NAMALWA (cell line): ENCODE results near the gene ZDHHC7.
A peak's percentile ranks its signal among the peaks of the same experiment; 100 is the strongest.
"Not testable (repeated sequence)": the region's sequence is repeated elsewhere in the genome, so short reads cannot be mapped to it uniquely, and the experiment has no call there.

Experiments used
- DNase-seq: peaks from one replicate; pipeline ENCODE4 v3.0.0-alpha.2; 2015; ENCODE audit warnings: low spot score

Gene ZDHHC7

DNA sequence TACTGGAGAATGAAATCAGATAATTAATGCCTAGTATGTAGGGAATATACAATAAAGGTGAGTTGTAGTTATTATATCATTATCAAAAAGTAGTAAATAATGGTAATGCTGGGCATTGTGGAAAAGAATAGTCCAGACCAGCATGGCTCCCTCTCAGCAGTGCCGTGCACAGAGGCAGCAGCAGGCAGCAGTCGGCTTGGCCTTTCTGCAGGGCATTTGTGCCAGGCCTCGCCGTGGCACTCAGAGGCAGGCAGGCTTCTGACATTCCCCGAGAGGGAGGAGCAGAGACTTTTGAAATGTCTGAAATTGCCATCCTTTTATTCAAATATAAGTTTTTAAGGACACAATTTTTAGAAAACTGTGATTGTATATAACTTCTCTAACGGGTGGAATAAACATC is 31.3 kb upstream of the ZDHHC7 start:
- no peak for DNase-seq

- no peak for DNase-seq
Observed at GRCh38 chr16:85042167-85042526, 30.8 kb upstream of the ZDHHC7 start.

DNA sequence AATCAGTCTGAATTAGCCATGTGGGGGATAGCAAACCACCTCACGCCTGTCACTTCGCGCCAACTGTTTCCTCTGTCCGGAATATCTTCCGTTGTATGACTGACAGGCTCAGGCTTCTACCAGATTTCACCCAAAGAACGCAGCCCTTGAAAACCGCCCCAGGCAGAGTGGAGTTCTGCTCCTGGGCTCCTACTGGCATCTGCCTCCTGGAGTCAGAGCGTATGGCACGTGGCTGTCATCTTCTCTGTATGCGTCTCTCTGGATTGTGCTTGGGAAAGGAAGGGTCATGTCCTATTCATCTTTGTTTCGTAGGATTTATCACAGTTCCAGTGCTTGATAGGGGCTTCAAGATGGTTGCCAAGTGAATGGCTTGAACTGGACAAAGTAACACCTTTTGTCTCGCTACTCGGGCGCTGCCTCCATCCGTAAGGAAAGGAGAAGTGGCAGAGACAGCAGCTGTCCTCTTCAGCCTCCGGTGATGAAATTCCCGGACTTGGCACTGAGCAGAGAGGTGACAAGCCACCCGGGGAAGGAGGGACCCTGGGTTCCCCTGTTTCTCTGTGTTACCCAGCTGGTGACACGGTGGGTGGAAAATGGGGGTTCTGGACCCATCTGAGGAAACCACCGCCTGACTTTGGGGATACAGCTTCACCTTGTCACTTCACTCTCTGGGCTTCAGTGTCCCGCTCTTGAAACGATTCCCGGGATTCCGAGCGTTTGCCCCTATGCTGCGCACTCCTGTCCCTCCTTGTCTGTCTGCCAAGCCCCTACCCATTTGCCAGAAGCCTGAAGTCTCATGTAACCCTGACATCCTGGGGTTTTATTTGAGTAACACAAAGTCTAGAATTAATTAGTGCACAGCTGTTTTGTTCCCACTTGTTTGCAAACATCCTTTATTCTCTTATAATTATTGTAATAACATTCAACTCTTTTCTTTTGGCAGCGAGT is 30.2 kb upstream of the ZDHHC7 start:
- DNase-seq, result no peak

DNA sequence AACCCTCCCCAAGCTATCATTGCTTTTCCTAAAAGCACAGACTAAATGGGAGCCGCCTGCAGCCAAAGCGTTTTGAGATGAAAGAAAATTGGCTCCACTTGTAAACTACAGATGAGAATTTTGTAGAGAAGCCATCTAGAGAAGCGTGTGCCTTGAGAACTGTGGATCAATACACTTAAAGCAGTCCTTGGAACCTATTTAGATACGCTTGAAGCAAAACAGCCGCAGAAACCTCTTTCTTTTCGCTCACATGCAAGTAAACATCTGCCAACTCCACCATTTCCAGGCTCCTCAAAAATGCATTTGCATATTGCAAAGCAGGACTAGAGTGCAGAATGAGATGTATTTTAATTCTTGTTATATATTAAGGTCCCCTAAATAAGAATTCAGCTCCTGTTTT is 29.4 kb upstream of the ZDHHC7 start:
- no peak for DNase-seq

DNA sequence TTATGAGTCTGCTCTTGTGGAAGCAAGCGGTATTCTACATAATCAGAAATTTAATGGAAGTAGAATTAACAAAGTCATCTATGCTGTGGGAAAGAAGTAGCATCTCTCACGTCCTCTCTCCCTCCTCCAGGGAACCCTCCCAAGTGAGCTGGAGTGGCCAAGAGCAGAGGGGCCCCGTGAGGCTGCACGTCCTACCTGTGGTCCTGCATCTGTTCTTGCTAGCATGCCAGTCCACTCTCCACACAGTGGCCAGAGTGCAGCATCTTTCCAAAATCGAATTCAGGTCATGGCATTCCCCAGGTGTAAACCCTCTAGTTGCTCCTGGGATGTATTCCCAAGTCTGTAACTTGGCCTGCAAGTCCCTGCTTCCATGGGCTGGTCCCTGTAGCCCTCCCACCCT is 26.4 kb upstream of the ZDHHC7 start:
- DNase-seq, result no peak

DNA sequence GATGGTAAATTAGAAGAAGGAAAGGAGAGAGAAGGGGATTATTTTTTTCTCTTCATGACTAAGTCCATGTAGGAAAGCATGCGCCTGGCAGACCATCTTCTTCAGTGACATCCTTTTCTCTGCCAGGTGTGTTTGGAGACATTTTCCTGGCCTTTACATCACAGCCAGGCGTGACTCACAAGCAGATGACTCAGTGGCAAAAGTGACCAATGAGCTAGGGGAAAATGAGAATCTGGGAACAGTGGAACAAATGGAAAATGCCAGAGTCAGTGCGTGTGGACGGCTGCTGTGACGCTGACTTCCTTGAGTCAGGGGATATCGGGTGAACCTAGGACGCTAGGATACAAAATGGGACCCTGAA is 25.7 kb upstream of the ZDHHC7 start:
- DNase-seq, result no peak

DNA sequence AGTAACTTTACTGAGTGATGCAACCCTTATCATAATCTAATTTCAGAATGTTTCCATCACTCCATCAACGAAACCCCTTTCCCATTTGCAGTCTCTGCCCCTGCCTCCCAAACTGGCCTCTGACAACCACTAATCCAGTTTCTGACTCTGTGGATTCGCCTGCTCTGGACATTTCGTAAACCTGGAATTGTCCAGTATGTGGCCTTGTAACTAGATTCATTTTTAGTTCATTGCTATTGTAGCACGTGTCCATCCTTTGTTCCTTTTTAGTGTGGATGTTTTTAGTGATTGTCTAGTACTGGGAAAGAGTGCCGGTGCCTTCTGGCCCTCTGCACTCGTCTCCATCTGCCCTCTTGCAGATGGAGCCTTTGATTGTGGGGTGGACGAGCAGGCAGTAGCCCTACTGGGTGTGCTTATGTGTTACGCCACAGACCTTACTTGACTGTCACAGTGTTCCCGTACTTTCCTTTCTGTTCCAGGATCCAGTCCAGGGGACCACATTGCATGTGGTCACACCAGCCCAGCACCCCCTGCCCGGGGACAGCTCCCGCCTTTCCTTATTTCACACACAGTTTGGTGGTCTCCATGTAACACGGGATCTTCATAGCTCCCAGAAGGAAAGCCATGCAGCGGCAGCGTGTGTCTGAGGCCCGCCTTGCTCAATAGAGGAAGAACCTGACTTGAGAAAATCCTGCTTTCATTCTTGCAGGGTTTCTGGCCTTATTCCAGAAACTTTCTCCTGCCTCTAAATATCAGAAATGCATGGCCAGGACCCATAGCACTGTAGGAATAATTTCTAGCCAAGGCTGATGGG is 25.1 kb upstream of the ZDHHC7 start:
- DNase-seq, result no peak

DNA sequence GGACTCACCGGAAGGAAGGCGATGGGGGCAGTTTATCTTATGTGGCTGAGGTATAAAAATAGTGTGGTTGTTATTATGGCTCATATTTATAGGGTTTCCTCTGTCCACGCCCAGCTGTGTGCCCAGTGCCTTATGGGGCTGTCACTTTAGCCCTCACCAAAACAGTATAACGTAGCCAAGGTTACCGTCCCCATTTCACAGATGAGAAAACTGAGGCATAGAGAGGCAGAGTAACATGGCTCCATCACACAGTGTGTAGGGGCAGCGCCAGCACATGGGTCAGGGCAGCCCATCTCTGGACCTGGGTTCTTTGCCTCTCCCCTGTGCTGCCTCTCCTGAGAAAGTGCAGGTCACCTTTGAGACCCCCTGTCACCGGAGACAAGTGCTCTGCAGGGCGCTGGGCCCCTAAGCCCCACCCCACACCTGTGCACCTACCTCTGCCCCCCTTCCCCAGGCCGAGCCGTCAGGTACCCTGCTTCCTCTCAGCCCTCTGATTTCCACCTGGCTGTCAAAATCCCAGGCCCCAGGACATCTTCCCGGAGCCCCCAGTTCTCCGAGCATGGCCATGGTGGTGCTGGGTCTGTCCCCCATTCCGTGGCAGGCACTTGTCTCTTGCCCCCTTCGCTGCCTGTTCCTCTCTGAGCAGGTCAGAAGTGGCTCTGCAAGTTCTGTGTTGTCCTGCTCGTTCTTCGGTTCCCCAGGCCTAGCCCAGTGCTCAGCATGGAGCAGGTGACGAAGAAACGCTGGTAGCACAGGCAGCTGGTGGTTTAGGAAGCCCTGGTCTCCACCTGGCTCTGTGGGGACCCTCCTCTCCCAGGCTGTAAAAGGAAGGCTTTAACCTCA is 23.5 kb upstream of the ZDHHC7 start:
- no peak for DNase-seq

DNA sequence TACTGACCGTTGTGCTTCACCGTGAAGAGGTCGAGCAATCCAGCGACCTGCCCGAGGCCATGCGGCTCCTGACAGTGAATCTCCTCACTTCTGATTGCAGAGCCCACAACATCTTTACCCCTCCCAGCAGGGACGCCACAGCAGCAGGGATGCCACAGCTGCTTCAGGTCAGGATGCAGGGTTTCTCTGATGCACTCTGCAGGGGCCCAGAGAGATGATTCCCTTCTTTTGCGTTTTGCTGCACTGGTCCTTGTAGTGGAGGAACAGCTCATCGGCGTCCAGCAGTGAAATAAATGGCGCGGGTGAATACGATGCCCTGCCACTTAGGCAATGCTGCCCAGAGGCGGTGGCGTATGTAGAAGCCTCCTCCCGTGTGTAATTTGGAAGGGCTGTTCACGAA is 21.8 kb upstream of the ZDHHC7 start:
- DNase-seq, result no peak

- DNase-seq, result not testable (repeated sequence)
Observed at GRCh38 chr16:85032187-85032586, 20.9 kb upstream of the ZDHHC7 start.

DNA sequence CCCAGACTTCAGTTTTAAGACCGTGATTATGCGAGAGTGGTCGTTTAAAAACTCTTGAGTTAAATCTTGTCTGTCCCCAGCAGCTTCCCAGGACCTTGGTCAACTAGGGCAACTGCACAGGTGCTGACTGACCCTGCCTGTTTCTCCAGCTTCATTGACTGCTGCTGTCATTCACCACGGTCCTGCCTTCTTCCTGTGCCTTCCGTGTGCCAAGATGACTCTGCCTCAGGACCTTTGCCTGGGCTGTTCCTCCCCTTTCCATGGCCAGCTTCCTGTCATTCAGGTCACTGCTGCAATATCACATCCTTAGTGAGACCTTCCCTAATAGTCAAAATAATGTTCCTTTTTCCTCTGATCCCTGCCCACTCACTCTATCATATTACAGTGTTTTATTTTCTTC is 20.1 kb upstream of the ZDHHC7 start:
- no peak for DNase-seq

DNA sequence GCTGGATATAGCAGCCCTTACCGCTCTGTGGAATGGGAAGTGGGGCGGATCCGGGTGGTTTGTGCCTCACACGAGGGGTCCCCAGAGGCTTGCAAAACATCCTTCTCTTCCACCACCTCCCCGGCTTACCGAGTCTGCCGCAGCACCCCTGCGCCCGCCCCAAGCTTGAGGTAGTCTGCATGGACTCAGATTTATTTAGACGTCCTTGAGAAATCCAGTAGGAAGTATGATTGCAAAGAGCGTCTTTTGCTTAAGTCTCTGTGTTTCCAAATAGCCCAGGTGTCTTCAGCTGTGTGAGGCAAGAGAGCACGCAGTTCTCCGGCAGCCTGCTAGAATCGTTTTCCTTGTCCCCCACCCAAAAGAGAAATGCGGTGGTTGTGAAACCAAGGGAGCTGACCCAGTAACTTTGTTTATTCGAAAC is 18.7 kb upstream of the ZDHHC7 start:
- no peak for DNase-seq

DNA sequence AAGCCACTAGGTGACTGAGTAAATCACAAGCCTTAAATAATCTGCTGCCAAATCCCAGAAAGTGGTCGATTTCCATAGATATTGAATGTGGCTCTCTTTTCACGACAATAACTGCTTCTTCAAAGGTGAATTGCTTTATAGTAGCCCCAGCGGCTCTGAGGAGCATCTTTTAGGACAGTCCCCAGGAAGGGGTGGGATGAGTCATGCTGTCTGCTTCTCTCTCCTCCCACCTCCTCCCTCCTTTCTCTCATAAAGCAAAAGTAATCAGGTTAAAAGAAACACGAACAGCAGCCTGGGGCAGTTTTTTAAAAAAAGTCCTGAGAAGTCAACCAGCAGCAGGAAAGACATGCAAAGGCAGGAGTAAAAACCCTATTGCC is 18.1 kb upstream of the ZDHHC7 start:
- DNase-seq, result no peak

- DNase-seq, result peak; percentile 44
Observed at GRCh38 chr16:85028685-85029407, 17.5 kb upstream of the ZDHHC7 start.

GRCh38 chr16:85027958-85028684 is 16.8 kb upstream of the ZDHHC7 start:
- no peak for DNase-seq

GRCh38 chr16:85027349-85027957 is 16.1 kb upstream of the ZDHHC7 start, which contains the start of gene KIAA0513:
Gene KIAA0513, plus strand, starts transcription at chr16:85027795. Its CDS starts 39,277 bp downstream, at chr16:85067072.
- DNase-seq, result peak; percentile 97

DNA sequence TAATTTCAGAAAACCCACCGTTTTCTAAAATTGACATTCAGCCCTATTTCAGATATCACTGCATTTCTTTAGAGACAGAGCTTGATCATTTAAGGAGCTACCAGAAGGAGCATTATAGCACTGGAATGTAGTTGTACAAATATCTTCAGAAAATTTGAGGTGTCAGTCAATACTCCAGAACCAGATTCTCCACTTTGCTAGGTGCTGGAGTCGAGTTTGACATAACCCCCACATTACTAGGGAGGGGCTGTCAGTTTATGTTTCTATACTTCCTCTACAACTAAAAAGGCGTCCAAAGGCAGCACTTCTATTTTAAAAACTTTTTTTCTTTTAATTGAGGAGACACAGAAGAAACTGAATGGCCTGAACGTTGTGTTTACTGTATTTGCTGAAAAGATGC is 15.4 kb upstream of the ZDHHC7 start:
- no peak for DNase-seq

GRCh38 chr16:85025781-85026653 is 14.7 kb upstream of the ZDHHC7 start:
- DNase-seq, result peak; percentile 33

DNA sequence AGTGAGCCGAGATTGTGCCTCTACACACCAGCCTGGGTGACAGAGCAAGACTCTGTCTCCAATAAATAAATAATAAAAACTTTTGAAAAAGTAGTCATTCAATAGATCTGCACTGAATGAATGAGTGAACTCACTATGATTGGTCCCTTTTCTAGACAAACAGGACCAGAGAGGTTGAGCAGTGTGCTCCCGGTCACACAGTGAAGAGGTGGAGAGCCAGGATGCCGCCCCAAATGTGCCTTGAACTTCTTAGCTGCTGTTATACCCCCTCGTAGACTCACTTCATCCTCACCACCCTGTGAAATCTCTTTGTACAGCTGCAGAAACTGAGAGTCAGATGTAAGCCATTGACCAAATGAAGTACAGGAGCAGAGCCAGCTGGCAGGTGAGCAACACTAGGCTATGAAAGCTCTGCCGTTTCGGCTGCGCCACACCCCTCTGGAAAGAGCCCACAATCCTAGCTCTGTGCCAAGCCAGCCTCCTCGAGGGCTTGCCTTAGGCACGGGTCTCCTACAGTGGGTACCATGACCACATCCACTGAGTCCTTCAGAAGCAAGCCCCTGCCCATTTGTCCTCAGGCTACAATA is 8.4 kb upstream of the ZDHHC7 start:
- no peak for DNase-seq
